Heart left ventricle (tissue), 16 donors: Measurements from ENCODE around the gene NCKAP5L. TPM values are rescaled to one million over a fixed set of nuclear protein-coding genes. Genes with fewer than 3 reads are reported as not detected.
A peak's percentile ranks its signal among the peaks of the same experiment; 100 is the strongest.
"Not testable (repeated sequence)": the region's sequence is repeated elsewhere in the genome, so short reads cannot be mapped to it uniquely, and the experiment has no call there.

ENCODE experiments used
- ATAC-seq, 4 donors: fragments of 200-7000 bp; cut with Tn5 transposase; one replicate each; pipeline ENCODE4 v1.9.1; 2020 to 2022; ENCODE audit warnings: moderate library complexity in 4 of 4, mild to moderate bottlenecking in 3 of 4, moderate number of reproducible peaks in 1 of 4
- DNase-seq, 5 donors: peaks; one replicate each; pipeline ENCODE4 v3.0.0-alpha.2; 2020
- H3K27ac ChIP-seq, 12 donors: fragments of 200-600 bp; sonication (generic) in 4 of 12; one replicate each; pipeline versions ENCODE4 v1.5.0 to v1.8.0; 2016 to 2022; ENCODE audit warnings: mild to moderate bottlenecking in 2 of 12
- H3K27me3 ChIP-seq, 9 donors: fragments of 200-600 bp; sonication (generic) in 2 of 9; one replicate each; pipeline versions ENCODE4 v1.5.1 to v1.8.0; 2016 to 2022; ENCODE audit warnings: mild to moderate bottlenecking in 3 of 9
- H3K36me3 ChIP-seq, 9 donors: fragments of 200-600 bp; sonication (generic) in 2 of 9; one replicate each; pipeline versions ENCODE4 v1.5.0 to v1.8.0; 2018 to 2022; ENCODE audit warnings: mild to moderate bottlenecking in 2 of 9
- H3K4me1 ChIP-seq, 12 donors: fragments of 200-600 bp; sonication (generic) in 4 of 12; one replicate each; pipeline versions ENCODE4 v1.5.0 to v1.8.0; 2016 to 2022; ENCODE audit warnings: mild to moderate bottlenecking in 3 of 12
- H3K4me3 ChIP-seq, 12 donors: fragments of 200-600 bp; sonication (generic) in 4 of 12; one replicate each; pipeline versions ENCODE4 v1.5.0 to v1.8.0; 2017 to 2022; ENCODE audit warnings: mild to moderate bottlenecking in 9 of 12, moderate library complexity in 4 of 12
- H3K9me3 ChIP-seq, 12 donors: fragments of 200-600 bp; sonication (generic) in 4 of 12; one replicate each; pipeline versions ENCODE4 v1.5.0 to v1.8.0; 2016 to 2022; ENCODE audit warnings: mild to moderate bottlenecking in 1 of 12
- CTCF ChIP-seq, 12 donors: fragments of 200-600 bp; sonication (generic) in 4 of 12; IDR thresholded peaks; one replicate each; pipeline versions ENCODE4 v1.5.0 to v1.8.0; 2018 to 2022; ENCODE audit warnings: antibody characterized with exemption in 12 of 12, mild to moderate bottlenecking in 5 of 12
- POLR2A ChIP-seq, 2 donors: fragments of 450-650 bp; IDR thresholded peaks; one replicate each; pipeline ENCODE4 v1.6.1; 2017; ENCODE audit warnings: antibody characterized with exemption in 2 of 2, mild to moderate bottlenecking in 2 of 2, moderate library complexity in 2 of 2
- WGBS, 4 donors: extraction: QIAGEN DNeasy Blood & Tissue Kit in 2 of 4; methylation state at CpG; one replicate each; pipeline versions ENCODE4 v1.1.5 to v1.1.7; 2013 to 2018; 5-methylcytosine and 5-hydroxymethylcytosine counted together
- intact Hi-C, 10 donors: fragments of 100-400 bp; cut with DNase I; formaldehyde crosslinking; loops; one replicate each; pipeline versions ENCODE4 v1.11.1 to v1.14.2; 2022
- polyA plus RNA-seq, 2 donors: library from polyadenylated mRNA; stranded (reverse); fragments of 200-250 nt; gene quantifications; one replicate each; pipeline ENCODE4 v1.2.3, GENCODE V29; 2013
- total RNA-seq, 9 donors: library from RNA; depleted of rRNA in 2 of 9; stranded (reverse); fragments of >200 nt in 2 of 9; fragmentation: NEBNext Ultra II Directional in 3 of 9; extraction: Animal tissue kit (Norgen Biotek cat#: 25700) in 3 of 9; gene quantifications; one replicate each; pipeline versions ENCODE4 v1.1.0 to v1.2.4, GENCODE V29; 2016 to 2023
- donor health status: ischemic (EF 13 %, LVEDD 7.1; RV severe dilation, severe dysfunction).
- donor health status: healthy with polysubstance abuse.
- donor health status: DM: no; HTN: yes; CAD: no.
- donor health status: DM: no; HTN: no; CAD: no.
- donor health status: ischemic (EF 25% LVEDD 6.9; RV normal size, moderate dysfunction).
- donor health status: ischemic (EF 25% LVEDD 5.7; RV mildly dilated, moderate dysfunction).
- donor health status: healthy.
- donor health status: DM: yes; HTN: yes; CAD: no.
- donor health status: ischemic (EF 35%, LVEDD 5.7; RV mildly dilated, moderate dysfunction).
- donor health status: nonischemic (EF 11% LVEDD 7.7; RV severe dilation, severe dysfunction).
- donor health status: DM: yes; HTN: yes; CAD: no.
- donor health status: PGD.
- donor health status: ischemic (EF 29% LVEDD 5.4; RV normal size, mild dysfunction).
- donor health status: nonischemic (EF 23%, LVEDD 6.1; RV moderate dilation, normal function).

The NCKAP5L gene
- total and polyA plus RNA-seq, 11 donors: 14.1 to 35.0 (median 25.0) TPM

GRCh38 chr12:49789992-49790391 is 38.2 kb downstream of the NCKAP5L start:
- no peak for DNase-seq
- H3K9me3 ChIP-seq: peaks cover 0 to 10% (median 0%) of the 10 kb centered on the region in 12 donors
- H3K27ac ChIP-seq: no peak overlapping the region
- intact Hi-C loops: loop anchor here in 1 of 10 donors (10.0 kb wide), 1 partner anchor 165 kb away; the partner anchor contains the start of gene AQP2
- no peak overlapping the region for H3K4me3 ChIP-seq
- no peak for TF ChIP-seq CTCF (IDR thresholded peaks at IDR 0.05)
- no peak for TF ChIP-seq POLR2A (IDR thresholded peaks at IDR 0.05)
- peaks cover 0 to 2% (median 0%) of the 10 kb centered on the region in 12 donors for H3K4me1 ChIP-seq
- no peak for ATAC-seq
- WGBS, 4 donors: 76 to 94% (median 80%) methylated on average over 3 of the region's 3 CpGs
- H3K27me3 ChIP-seq: no peaks in the 10 kb centered on the region
- peaks cover 0 to 56% (median 35%) of the 10 kb centered on the region in 9 donors for H3K36me3 ChIP-seq

- intact Hi-C loops: no loop called here
- WGBS, 4 donors: 95 to 99% (median 96%) methylated on average over 2 of the region's 2 CpGs
- DNase-seq: no peak
- peaks cover 0 to 22% (median 14%) of the 10 kb centered on the region in 12 donors for H3K4me1 ChIP-seq
- ATAC-seq: no peak
- no peak overlapping the region for H3K4me3 ChIP-seq
- peaks cover 0 to 10% (median 0%) of the 10 kb centered on the region in 12 donors for H3K9me3 ChIP-seq
- no peaks in the 10 kb centered on the region for H3K27me3 ChIP-seq
- H3K27ac ChIP-seq: no peak overlapping the region
- peaks cover 0 to 37% (median 22%) of the 10 kb centered on the region in 9 donors for H3K36me3 ChIP-seq
- TF ChIP-seq POLR2A (IDR thresholded peaks at IDR 0.05) (no peak), CTCF (IDR thresholded peaks at IDR 0.05) (no peak)
These were observed 40.5 kb downstream of the NCKAP5L start for GRCh38 chr12:49787672-49788071.

GRCh38 chr12:49784756-49785409 is 43.3 kb downstream of the NCKAP5L start:
- no peak for TF ChIP-seq POLR2A (IDR thresholded peaks at IDR 0.05)
- DNase-seq: no peak

GRCh38 chr12:49783917-49784676 is 44.1 kb downstream of the NCKAP5L start:
- peak in 3 of 4 donors; percentile 56 to 73 (median 65) for ATAC-seq
- H3K9me3 ChIP-seq: peaks cover 0 to 10% (median 0%) of the 10 kb centered on the region in 12 donors
- intact Hi-C loops: loop anchor here in 1 of 10 donors (5.0 kb wide), 1 partner anchor 38 kb away; no protein-coding TSS in a partner anchor
- peaks cover 0 to 6% (median 0%) of the 10 kb centered on the region in 9 donors for H3K36me3 ChIP-seq
- no peak overlapping the region for H3K4me3 ChIP-seq
- H3K27ac ChIP-seq: peak overlapping the region in 5 of 12 donors; percentile 11 to 72 (median 19)
- TF ChIP-seq CTCF (IDR thresholded peaks at IDR 0.05) (no peak), POLR2A (IDR thresholded peaks at IDR 0.05) (no peak)
- no peaks in the 10 kb centered on the region for H3K27me3 ChIP-seq
- peaks cover 0 to 22% (median 14%) of the 10 kb centered on the region in 12 donors for H3K4me1 ChIP-seq
- 26 to 38% (median 30%) methylated on average over 7 of the region's 7 CpGs for WGBS, 4 donors
- DNase-seq: no peak

More at GRCh38 chr12:49784756-49785409, 43.3 kb downstream of the NCKAP5L start:
- H3K27me3 ChIP-seq: no peaks in the 10 kb centered on the region
- peak in 2 of 4 donors; percentile 19 to 41 for ATAC-seq
- H3K4me3 ChIP-seq: no peak overlapping the region
- H3K36me3 ChIP-seq: peaks cover 0 to 13% (median 6%) of the 10 kb centered on the region in 9 donors
- intact Hi-C loops: loop anchor here in 1 of 10 donors (5.0 kb wide), 1 partner anchor 37 kb away; no protein-coding TSS in a partner anchor
- peak overlapping the region in 1 of 12 donors; percentile 72 for H3K27ac ChIP-seq
- peaks cover 0 to 10% (median 0%) of the 10 kb centered on the region in 12 donors for H3K9me3 ChIP-seq
- WGBS, 4 donors: 81 to 96% (median 85%) methylated on average over 4 of the region's 4 CpGs
- H3K4me1 ChIP-seq: peaks cover 0 to 22% (median 14%) of the 10 kb centered on the region in 12 donors

- intact Hi-C loops: loop anchor here in 1 of 10 donors (5.0 kb wide), 1 partner anchor 41 kb away; no protein-coding TSS in a partner anchor
- not testable (repeated sequence) for H3K4me3 ChIP-seq
These were observed 47.3 kb downstream of the NCKAP5L start for GRCh38 chr12:49780914-49781313.

More at GRCh38 chr12:49780914-49781313, 47.3 kb downstream of the NCKAP5L start:
- not testable (repeated sequence) for H3K9me3 ChIP-seq, H3K36me3 ChIP-seq, ATAC-seq, DNase-seq, H3K27me3 ChIP-seq, H3K27ac ChIP-seq
- 86 to 91% (median 90%) methylated on average over 6 of the region's 6 CpGs for WGBS, 4 donors
- peaks cover 0 to 27% (median 16%) of the 10 kb centered on the region in 12 donors for H3K4me1 ChIP-seq
